SKM-1 (cell line): ENCODE data around the gene GGA2.
"Not testable (repeated sequence)": the region's sequence is repeated elsewhere in the genome, so short reads cannot be mapped to it uniquely, and the experiment has no call there.

Source experiments
- DNase-seq: peaks from one replicate; lab custom pipeline; 2025; ENCODE audit not compliant: unreplicated experiment; lab: John Stamatoyannopoulos, UW

Gene GGA2

DNA sequence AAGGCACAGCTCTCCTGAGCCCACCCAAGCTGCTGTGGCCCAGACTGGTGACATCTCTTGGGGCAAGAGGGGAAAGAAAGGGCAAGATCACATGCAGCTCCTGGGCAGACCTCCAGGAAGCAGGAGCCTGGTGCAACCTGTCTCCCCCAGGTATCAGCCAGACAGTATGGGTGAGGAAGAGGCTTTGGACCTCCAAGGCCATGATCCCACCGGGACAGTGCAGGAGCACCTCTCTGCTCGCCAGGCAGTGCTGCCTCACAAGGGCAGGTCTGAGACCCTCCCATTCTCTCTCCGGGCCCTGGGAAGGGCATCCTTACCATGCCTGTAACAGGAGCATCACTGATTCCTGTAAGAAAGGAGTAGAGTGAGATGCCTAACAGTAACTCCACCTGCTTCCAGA lies 31.7 kb downstream of the GGA2 start:
- no peak for DNase-seq

DNA sequence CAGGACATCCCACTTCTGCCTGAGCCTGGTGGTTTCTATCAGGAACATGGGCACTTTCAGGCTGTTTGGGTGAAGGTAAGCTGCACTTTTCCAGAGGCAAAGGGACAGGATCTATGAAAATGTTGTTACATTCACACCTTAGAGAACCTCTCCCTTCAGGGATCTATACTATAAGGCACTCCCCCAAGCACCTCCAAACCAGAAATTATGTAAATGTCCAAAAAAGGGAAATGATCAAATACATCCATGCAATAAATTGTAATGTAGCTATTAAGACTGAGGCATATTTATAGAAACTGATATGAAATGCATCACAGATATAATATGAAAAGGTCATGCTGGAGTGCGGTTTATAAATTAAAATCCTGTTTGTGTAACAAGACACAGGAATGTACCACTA lies 34.0 kb downstream of the GGA2 start:
- no peak for DNase-seq

GRCh38 chr16:23469814-23470213 lies 40.5 kb downstream of the GGA2 start:
- DNase-seq = no peak

DNA sequence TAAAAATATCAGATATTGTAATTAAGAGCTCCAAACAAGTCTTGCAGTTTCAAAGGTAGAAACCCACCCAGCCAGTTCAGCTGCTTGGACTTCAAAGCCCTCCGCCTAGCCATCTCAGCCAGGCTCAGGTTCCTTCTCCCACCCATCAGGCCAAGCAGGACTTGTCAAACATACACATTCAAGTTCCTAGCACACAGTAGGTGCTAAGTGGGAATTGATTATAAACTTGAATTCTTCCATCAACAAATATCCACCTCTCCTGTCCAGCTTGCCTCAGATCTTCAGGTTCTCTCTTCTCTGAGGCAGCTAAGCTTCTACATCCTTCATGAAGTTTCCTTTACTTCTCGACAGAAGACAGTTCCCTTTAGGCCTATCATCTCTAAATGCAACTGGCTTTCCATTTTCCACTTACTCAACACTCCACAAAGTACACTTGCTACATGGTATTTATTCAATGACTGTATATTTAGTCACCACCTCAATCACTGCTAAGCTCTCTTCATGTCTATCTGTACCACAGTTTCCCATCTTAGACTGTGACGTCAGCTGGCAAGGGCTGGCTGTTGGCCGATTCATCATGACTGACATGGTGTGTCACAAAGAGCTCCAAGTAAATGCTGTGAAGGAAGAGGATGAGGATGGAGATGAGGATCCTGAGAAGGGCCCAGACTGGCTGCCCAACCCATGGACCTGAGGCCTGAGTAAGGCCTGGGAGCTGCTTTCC lies 44.0 kb downstream of the GGA2 start:
- DNase-seq = no peak

GRCh38 chr16:23465179-23465578 lies 45.1 kb downstream of the GGA2 start:
- DNase-seq = no peak

- DNase-seq = no peak
Measured at GRCh38 chr16:23464196-23464595, 46.1 kb downstream of the GGA2 start.

GRCh38 chr16:23462994-23463393 lies 47.3 kb downstream of the GGA2 start:
- not testable (repeated sequence) for DNase-seq

DNA sequence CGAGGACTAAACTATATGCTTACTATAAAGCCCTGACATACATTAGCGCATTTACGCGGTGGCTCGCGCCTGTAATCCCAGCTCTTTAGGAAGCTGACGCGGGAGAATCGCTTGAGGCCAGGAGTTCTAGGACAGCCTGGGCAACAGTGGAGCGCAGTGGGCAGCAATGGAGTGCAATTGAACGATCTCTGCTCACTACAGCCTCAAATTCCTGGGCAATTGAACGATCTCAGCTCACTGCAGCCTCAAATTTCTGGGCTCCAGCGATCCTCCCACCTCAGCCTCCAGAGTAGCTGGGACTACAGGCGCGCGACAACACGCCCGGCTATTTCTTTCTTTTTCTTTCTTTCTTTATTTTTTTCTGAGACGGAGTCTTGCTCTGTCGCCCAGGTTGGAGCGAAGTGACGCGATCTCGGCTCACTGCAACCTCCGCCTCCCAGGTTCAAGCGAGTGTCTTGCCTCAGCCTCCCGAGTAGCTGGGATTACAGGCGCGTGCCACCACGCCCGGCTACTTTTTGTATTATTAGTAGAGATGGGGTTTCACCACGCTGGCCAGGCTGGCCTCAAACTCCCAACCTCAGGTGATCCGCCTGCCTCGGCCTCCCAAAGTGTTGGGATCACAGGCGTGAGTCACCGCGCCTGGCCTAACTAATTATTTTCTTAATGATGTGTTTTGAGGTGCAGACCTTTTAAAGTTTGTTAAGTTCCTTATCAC lies 56.8 kb downstream of the GGA2 start:
- no peak for DNase-seq

- peak; percentile 74 for DNase-seq
Measured at GRCh38 chr16:23452572-23453337, 57.5 kb downstream of the GGA2 start, which contains the start of gene COG7. TSS of gene COG7 (minus strand) at chr16:23453189. CDS start at chr16:23452994, 195 bp downstream.

DNA sequence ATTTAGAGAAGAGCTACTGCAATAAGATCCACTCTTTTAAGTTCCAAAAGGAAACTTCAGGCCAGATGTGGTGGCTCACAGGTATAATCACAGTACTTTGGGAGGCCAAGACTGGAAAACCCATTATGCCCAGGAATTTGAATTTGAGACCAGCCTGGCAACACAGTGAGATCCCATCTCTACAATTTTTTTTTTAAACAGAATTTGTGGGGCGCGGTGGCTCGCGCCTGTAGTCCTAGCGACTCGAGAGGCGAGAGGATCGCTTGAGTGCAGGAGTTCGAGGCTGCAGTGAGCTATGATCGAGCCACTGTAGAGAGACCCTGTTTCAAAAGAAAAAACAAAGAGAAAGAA lies 58.1 kb downstream of the GGA2 start:
- no peak for DNase-seq

DNA sequence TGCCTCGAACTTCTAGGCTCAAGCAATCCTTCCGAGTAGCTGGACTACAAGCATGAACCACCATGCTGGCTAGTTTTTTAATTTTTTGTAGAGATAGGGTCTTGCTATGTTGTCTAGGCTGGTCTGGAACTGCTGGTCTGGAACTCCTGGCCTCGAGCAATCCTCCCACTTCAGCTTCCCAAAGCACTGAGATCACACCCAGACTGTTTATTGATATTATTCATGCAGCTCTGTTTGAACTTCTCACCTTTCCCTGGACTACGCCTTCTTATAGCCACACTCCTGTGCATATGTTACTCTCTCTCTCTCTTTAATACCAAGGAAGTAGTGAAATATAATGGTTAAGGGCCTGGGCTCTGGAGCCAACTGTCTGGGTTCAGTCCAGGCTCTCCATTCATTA lies 61.9 kb downstream of the GGA2 start:
- DNase-seq = no peak

- DNase-seq = not testable (repeated sequence)
Measured at GRCh38 chr16:23437542-23437941, 72.8 kb downstream of the GGA2 start.

DNA sequence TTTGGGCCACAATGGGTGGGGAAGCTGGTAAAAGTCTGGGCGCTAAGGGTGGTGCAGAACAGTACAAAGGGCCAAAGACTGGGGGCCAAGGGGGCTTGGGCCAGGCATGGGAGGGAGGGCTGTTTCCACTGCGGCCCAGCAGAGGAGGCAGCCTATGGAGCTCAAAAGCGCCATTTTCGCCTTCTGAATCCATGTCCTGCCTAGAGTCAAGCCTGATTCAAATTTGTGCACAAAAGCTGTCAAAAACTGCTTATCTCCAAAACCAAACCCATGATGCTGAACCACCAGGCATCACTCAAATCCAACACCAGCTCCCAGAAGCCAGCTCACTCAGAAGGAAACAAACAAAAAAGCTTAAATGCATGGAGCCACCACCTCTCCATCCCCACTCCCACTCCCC lies 73.3 kb downstream of the GGA2 start:
- DNase-seq = no peak

DNA sequence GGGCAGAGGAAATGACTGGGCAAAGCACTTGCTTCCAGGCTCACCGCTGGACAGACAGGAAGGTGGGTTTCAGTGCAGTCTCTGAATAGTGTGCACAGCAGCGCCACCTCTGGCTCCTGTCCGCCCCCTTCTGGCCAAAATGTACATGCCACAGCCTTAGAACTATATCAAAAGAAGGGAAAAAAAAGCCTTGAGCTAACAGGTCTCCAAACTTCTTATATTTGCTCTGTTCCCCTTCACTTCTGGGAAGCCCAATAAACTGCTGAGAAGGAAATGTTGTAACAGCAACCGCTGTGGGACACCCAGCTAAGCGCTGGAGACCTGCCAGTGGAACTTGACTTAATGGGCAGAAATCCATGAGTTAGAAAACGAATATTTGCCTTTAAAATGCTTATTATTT lies 74.8 kb downstream of the GGA2 start:
- peak; percentile 54 for DNase-seq

DNA sequence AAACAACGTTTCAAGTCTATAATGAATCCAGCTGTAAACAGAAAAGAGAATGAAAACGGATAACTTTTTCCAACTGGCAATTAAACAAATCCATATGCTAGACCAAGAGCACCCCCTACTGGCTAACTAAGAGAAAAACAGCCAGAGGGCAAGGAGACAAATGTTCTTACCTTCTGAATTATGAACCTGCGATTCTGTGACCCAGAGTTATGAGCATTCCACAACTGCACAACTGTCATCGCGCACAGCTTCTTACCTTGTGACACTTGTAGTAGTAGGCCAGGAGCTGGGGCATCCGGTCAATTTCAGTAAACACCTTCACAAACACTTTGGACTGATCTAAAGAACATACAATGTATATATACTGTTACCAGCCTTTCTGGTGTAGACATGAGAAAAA lies 75.9 kb downstream of the GGA2 start:
- peak; percentile 32 for DNase-seq

GRCh38 chr16:23433261-23433920 lies 76.9 kb downstream of the GGA2 start:
- no peak for DNase-seq

DNA sequence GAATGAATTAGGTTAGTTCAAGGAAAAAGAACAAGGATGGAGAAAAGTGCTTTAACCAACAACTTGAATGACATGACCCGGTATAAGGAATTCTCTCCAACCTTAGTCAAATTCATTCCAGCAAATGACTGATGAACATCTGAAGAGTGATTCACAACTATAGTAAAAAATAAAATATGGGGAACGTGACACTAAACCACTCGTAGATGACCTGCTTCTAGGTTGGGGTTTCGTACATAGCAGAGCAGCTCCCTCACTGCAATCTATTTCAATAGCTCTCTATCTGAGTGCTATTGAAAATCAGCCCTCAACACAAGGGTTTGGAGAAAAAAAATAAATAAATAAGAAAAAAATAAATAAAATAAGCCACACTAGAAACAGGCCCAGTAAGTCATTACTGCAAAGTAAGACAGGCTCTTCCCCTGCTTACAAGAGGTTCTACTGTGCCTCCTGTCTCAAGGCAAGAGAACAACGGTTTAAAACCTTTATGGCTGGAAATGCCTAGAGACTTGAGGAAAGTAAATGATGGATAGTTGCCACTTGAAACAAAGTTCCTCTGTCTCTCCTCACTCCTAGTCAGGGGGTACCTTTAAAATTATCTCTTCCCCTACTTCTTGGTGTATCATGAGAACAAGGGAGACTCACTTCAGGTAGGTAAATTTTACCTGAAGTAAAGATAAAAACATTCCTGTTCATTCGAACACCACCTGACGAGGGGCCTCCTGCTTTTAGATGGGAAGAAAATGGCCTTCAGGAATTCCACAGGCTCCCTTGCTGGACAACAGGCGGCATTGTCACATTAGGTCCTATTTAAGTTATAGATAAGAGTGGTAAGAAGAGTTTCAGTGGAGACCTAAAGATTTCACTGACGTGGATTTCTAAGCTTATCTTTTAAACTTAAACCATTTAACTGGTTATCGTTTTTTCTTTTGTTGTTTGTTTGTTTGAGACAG lies 77.8 kb downstream of the GGA2 start:
- no peak for DNase-seq

- no peak for DNase-seq
Measured at GRCh38 chr16:23428351-23428750, 81.9 kb downstream of the GGA2 start.

GRCh38 chr16:23424292-23424958 lies 85.9 kb downstream of the GGA2 start:
- no peak for DNase-seq
